Endothelial cell of umbilical vein (primary cell): ENCODE measurements around the gene DPYD.

Experiments used
- FOS ChIP-seq: IDR thresholded peaks from 2 replicates; pipeline ENCODE4 v1.6.1; 2011; ENCODE audit warnings: mild to moderate bottlenecking, low read length, moderate library complexity, borderline replicate concordance; ENCODE audit not compliant: insufficient read depth
- POLR2A ChIP-seq: IDR thresholded peaks from 2 replicates; pipeline ENCODE4 v1.6.1; 2012; ENCODE audit warnings: low read depth, mild to moderate bottlenecking, control low read depth, low read length
- TF ChIP-seq, protein P1 (sequence below): IDR thresholded peaks from 2 replicates; pipeline ENCODE4 v1.6.1; 2011; ENCODE audit not compliant: insufficient read depth, insufficient read length
- TF ChIP-seq, protein P2 (sequence below), 2 donors: IDR thresholded peaks; 1 replicate in 1 of 2; 2 replicates in 1 of 2; pipeline ENCODE4 v1.5.1; 2011; ENCODE audit warnings: low read length in 2 of 2, mild to moderate bottlenecking in 2 of 2, moderate library complexity in 2 of 2, control low read depth in 1 of 2, inconsistent platforms in 1 of 2, low read depth in 1 of 2; ENCODE audit not compliant: insufficient read depth in 1 of 2; ENCODE audit errors: extremely low read depth in 1 of 2

DNA sequence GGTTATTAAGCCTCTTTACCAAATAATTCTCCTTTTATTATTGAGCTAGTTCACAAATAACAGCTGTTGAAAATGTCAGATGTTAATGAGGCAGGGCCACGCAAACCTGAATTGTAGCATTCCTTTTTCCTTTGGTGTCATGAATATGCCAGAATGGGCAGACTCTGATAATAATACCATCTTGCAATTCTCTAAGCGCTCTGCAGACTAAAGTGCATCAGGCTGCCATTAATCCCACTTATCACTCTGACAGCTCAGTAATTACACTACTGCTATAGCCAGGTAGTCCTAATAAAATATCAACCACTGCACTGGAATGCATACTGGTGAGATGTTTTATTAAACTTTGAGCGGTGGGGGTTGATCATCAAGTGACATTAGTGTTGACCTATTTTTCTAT, 177.7 kb downstream of the DPYD start:
- TF ChIP-seq POLR2A (no peak), FOS (no peak)
- TF ChIP-seq, protein P1, sequence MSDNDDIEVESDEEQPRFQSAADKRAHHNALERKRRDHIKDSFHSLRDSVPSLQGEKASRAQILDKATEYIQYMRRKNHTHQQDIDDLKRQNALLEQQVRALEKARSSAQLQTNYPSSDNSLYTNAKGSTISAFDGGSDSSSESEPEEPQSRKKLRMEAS: no peak
- TF ChIP-seq, protein P2, sequence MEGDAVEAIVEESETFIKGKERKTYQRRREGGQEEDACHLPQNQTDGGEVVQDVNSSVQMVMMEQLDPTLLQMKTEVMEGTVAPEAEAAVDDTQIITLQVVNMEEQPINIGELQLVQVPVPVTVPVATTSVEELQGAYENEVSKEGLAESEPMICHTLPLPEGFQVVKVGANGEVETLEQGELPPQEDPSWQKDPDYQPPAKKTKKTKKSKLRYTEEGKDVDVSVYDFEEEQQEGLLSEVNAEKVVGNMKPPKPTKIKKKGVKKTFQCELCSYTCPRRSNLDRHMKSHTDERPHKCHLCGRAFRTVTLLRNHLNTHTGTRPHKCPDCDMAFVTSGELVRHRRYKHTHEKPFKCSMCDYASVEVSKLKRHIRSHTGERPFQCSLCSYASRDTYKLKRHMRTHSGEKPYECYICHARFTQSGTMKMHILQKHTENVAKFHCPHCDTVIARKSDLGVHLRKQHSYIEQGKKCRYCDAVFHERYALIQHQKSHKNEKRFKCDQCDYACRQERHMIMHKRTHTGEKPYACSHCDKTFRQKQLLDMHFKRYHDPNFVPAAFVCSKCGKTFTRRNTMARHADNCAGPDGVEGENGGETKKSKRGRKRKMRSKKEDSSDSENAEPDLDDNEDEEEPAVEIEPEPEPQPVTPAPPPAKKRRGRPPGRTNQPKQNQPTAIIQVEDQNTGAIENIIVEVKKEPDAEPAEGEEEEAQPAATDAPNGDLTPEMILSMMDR (IDR thresholded peaks at IDR 0.05; ENCODE audit: extremely low read depth in 1 of 2, insufficient read depth in 1 of 2, low read depth in 1 of 2, low read length in 2 of 2): no peak
